Transverse colon (tissue), 4 donors: ENCODE results near the gene IER5L.

Experiments used
- POLR2AphosphoS5 ChIP-seq, 3 donors: sonication (generic); formaldehyde crosslinking; IDR thresholded peaks; one replicate each; pipeline ENCODE4 v1.6.1; 2016; ENCODE audit warnings: antibody characterized with exemption in 3 of 3
- TF ChIP-seq, protein P1 (sequence below), 5 experiments: fragments of 200-600 bp in 3 of 5; fragments of 450-650 bp in 2 of 5; sonication (generic) in 3 of 5; IDR thresholded peaks; 1 replicate in 2 of 5; 2 replicates in 3 of 5; pipeline ENCODE4 v1.5.1; 2016 to 2017; ENCODE audit warnings: antibody characterized with exemption in 5 of 5, inconsistent platforms in 3 of 5, mild to moderate bottlenecking in 2 of 5, moderate library complexity in 1 of 5

- TF ChIP-seq, protein P1, sequence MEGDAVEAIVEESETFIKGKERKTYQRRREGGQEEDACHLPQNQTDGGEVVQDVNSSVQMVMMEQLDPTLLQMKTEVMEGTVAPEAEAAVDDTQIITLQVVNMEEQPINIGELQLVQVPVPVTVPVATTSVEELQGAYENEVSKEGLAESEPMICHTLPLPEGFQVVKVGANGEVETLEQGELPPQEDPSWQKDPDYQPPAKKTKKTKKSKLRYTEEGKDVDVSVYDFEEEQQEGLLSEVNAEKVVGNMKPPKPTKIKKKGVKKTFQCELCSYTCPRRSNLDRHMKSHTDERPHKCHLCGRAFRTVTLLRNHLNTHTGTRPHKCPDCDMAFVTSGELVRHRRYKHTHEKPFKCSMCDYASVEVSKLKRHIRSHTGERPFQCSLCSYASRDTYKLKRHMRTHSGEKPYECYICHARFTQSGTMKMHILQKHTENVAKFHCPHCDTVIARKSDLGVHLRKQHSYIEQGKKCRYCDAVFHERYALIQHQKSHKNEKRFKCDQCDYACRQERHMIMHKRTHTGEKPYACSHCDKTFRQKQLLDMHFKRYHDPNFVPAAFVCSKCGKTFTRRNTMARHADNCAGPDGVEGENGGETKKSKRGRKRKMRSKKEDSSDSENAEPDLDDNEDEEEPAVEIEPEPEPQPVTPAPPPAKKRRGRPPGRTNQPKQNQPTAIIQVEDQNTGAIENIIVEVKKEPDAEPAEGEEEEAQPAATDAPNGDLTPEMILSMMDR (IDR thresholded peaks at IDR 0.05) = no peak
- no peak for TF ChIP-seq POLR2AphosphoS5 (IDR thresholded peaks at IDR 0.05)
These were observed 16.2 kb upstream of the IER5L start for GRCh38 chr9:129194221-129194620.
